ENCODE data around the gene BAZ2A.
"Not testable (repeated sequence)": the region's sequence is repeated elsewhere in the genome, so short reads cannot be mapped to it uniquely, and the experiment has no call there.

Gene BAZ2A

DNA sequence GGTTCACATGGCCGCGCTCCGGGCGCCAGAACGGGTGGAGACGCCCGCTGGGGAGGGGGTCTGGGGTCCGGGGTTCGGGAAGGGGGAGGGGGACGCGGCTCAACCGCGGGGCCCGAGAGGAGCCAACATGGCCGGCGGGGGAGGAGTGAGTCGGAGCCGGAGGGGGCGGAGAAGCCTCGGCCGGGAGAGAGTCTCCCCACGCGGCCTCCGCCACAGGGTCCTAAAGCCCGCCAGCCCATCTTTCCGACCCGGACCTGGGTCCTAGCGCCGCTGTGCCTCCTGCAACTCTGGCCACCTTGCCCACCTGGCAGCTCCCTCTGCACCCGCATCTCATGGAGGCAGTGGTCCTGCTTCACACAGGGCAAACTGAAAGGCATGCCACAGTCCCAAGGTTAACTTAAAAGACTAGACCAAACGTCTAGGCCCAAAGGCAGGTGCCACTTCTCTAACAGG lies at the start of gene BAZ2A:
BAZ2A (minus strand) TSS at position 147 of the 453 bp plus-strand sequence. CDS start 12,796 bp downstream, outside the sequence.
- peak; percentile 82 for DNase-seq (ENCODE audit: low spot score)

DNA sequence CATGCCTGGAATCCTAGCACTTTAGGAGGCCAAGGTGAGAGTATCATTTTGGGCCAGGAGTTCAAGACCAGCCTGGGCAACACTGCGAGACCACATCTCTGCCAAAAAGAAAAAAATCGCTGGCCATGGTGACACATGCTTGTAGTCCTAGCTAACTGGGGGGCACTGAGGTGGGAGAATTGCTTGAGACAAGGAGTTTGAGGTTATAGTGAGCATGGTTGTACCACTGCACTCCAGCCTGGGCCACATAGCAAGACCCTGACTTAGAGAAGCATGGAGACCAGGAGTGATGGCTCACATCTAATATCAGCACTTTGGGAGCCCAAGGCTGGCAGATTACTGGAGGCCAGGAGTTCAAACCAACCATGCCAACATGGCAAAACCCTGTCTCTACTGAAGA lies 48.7 kb upstream of the BAZ2A start:
- DNase-seq (ENCODE audit: low spot score): no peak

DNA sequence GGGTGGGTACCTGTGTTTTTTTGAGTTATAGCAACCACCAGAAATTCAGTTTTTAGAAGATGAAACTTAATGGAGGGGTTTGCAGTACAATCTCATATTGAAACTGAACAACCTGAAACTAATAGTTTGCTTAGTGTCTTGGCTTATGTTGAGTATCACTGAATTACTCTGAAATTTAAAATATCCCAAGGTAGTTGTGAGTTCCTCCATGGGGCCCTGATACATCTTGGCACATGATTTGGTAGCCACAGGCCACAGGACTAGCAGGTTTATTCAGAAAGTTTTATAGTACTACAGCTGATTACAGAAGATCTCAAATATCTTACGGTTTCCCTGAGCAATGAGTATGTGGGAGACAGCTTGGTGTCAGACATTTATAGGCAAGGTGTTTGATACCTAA lies 47.6 kb upstream of the BAZ2A start:
- DNase-seq (ENCODE audit: low spot score): no peak

DNA sequence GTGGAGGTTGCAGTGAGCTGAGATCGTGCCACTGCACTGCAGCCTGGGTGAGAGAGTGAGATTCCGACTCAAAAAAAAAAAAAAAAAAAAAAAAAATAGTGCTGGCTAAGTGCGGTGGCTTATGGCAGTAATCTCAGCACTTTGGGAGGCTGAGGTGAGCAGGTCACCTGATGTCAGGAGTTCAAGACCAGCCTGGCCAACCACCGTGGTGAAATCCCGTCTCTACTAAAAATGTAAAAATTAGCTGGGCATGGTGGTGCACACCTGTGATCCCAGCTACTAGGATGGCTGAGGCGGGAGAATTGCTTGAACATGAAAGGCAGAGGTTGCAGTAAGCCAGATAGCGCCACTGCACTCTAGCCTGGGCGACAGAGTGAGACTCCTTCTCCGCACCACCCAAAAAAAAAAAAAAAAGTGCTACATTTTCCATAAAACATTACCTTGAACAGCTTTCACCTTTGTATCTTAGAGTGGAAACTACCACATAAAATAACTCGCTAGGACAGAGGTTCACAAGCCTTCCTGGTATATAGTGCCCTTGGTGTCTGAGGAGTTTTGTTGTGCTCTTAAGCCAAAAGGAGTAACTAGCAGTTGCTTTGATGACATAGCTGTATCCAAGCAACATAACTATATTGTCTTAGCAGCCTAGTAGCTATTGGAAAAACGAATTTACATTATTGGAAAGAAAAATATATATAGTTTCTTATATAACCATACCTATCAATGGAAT lies 46.9 kb upstream of the BAZ2A start:
- DNase-seq (ENCODE audit: low spot score): no peak

DNA sequence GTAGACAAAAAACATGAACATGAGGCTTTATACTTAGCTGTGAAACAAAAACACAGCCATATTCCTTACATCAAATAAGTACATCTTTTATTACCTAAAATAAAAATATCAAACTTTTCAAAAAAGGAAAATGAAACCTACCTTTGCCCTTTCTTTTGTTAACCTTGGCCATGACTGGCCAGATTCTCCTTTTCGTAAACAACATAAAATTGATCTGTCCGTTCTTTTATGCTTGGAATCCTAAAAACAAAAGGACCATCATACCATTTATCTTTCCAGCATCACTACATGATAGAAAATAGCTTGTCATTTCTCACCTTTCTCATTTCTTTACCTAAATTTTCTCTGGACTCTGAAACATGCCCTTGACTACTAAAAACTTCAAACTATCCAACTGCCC lies 41.5 kb upstream of the BAZ2A start:
- no peak for DNase-seq (ENCODE audit: low spot score)

DNA sequence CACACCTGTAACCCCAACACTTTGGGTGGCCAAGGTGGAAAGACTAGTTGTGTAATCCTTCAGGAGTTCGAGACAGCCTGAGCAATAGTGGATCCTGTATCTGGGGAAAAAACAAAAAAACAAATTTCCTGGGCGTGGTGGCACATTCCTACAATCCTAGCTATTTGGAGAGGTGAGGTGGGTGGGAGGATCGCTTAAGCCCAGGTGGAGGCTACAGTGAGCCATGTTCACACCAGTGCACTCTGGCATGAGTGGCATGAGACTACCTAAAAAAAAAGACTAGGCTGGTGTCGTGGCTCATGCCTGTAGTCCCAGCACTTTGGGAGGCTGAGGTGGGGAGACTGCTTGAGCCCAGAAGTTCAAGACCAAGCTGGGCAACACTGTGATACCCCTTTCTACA lies 40.7 kb upstream of the BAZ2A start:
- no peak for DNase-seq (ENCODE audit: low spot score)

DNA sequence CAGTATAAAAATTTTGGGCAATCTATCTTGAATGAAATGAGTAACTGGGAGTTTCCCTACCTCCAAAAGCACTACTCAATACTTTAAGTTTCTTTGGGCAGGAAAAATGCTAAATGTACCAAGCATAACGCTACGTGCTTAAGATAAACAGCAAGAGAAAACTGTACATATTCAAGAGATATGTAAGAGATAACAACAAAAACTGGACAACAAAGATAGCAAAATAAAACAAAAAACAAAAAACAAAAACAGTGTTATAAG lies 38.0 kb upstream of the BAZ2A start:
- DNase-seq (ENCODE audit: low spot score): no peak

DNA sequence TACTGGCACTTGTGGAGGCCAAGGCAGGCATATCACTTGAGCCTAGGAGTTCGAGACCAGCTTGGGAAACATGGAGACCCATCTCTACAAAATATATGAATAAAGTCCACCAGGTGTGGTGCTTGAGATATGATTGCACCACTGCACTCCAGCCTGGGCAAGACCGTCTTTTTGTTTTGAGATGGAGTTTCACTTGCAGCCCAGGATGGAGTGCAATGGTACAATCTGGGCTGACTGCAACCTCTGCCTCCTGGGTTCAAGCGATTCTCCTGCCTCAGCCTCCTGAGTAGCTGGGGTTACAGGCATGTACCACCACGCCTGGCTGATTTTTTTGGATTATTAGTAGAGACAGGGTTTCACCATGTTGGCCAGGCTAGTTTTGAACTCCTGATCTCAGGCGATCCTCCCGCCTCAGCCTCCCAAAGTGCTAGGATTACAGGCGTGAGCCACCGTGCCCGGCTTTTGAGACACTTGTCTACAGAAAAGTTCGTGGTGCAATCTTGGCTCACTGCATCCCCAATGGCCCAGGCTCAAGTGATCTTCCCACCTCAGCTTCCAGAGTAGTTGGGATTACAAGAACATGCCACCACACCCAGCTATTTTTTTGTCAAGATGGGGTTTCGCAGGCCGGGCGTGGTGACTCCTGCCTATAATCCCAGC lies 32.0 kb upstream of the BAZ2A start:
- no peak for DNase-seq (ENCODE audit: low spot score)

DNA sequence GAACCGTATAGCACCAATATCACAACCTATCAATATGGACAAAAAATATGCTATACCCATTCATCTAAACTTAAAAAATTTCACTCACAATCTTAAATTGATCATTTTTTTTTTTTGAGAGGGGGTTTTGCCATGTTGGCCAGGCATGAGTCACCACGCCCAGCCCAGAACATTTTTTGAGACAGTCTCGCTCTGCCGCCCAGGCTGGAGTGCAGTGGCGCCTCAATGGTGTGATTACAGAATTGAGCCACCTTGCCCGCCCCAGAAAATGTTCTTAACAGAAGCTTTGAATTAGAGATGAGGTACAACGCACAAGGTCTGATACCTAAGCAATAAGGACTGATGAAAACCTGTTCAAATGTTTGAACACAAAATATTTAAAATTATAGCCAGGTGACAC lies 31.4 kb upstream of the BAZ2A start:
- DNase-seq (ENCODE audit: low spot score): no peak

DNA sequence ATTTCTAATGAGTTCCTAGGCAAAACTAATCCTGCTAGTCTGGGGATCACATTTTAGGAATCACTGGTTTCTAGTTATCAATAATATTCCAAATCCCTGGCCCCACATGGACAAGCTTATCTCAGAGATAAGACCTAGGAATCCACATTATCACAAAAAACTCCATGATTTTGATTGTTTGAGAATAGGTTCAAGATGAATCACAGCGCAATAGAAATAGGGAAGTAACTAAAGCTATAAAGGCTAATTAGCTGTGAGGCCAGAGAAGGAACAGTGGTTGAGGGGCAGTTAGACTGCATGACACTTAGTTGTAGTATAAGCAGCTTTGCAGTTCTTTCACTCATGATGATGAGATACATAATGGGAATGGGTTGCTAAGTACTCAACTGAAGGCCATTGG lies 28.8 kb upstream of the BAZ2A start:
- no peak for DNase-seq (ENCODE audit: low spot score)

DNA sequence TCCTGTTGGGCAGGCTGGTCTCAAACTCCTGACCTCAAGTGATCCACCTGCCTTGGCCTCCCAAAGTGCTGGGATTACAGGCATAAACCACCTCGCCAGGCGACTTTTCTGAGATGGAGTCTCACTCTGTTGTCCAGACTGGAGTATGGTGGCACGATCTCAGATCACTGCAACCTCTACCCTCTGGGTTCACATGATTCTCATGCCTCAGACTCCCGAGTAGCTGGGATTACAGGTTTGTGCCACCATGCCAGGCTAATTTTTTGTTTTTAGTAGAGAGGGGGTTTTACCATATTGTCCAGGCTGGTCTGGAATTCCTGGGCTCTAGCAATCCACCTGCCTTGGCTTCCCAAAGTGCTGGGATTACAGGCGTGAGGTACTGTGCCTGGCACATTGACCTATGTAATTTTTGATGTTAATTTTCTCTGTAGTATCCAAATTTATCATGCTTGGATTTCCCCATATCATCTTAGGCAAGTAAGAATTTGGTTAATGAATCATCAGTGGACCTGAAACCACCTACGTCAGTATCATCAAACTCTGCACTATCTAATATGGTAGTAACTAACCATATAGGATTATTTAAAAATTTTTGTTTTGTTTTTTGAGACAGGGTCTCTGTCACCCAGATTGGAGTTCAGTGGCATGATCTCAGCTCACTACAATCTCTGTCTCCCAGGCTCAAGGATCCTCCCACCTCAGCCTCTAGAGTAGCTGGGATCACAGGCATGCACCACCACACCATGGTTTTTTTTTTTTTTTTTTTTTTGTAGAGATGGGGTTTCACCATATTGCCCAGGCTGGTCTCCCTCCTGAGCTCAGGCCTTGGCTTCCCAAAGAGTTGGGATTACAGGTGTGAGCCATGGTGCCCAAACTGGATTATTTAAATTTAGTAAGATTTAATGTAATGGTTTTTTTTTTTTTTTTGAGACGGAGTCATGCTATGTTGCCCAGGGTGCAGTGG lies 27.6 kb upstream of the BAZ2A start:
- DNase-seq (ENCODE audit: low spot score): no peak

DNA sequence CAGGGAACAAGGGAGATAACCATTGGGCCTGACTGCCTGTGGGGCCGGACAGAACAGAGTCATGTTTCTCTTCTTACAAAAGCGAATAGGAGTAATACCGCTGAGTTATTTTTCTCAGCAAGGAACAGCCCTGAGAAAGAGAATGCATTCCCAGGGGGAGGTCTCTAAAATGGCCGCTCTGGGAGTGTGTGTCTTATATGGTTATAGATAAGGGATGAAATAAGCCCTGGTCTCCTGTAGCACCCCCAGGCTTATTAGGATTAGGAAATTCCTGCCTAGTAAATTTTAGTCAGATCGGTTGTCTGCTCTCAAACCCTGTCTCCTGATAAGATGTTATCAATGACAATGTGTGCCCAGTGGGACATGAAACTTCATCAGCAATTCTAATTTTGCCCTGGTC lies 23.7 kb upstream of the BAZ2A start:
- DNase-seq (ENCODE audit: low spot score): not testable (repeated sequence)

DNA sequence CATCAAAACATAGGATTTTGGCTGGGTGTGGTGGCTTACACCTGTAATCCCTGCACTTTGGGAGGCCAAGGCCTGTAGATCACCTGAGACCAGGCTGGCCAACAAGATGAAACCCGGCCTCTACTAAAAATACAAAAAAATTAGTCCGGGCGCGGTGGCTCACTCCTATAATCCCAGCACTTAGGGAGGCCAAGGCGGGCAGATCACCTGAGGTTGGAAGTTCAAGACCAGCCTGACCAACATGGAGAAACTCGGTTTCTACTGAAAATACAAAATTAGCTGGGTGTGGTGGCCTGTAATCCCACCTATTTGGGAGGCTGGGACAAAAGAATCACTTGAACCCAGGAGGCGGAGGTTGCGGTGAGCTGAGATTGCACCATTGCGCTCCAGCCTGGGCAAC lies 17.9 kb upstream of the BAZ2A start:
- not testable (repeated sequence) for DNase-seq (ENCODE audit: low spot score)

DNA sequence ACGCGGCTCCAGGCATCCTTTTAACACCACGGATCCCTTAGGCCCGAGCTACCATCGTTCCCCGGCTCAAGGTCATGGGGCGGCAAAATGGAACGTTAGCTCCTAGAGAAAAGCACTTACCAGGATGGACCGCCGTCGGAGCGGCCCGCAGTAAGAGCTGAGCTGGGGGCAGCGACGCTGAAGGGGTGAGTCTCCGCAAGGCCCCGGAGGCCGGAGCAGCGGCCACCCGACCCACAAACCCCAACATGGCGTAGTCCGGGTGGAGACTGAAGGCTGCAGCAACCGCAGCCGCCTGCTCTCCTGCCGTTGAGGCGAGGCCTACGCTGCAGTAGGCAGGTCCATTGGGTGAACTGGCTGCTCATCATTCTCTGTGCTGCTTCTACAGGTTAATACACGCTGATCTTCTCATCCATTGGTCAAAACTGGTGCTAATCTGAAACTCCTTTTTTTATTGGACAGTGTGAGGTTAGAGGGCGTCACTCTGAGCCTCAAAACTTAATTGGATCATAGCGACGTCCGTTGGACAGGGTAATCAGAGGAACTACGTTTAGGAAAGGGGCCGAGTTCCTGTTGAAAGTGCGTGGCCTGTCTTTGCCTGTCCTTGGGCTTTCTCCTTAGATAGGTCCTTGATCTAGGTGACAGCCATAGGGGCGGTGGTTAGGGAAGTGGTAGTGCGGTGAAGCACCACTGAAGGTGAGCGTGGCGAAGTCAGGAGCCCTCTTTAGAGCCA lies 15.8 kb upstream of the BAZ2A start, which contains the start of gene ATP5F1B:
ATP5F1B (minus strand) TSS at position 268 of the 730 bp plus-strand sequence; CDS start at position 247, 21 bp downstream.
- peak; percentile 96 for DNase-seq (ENCODE audit: low spot score)

DNA sequence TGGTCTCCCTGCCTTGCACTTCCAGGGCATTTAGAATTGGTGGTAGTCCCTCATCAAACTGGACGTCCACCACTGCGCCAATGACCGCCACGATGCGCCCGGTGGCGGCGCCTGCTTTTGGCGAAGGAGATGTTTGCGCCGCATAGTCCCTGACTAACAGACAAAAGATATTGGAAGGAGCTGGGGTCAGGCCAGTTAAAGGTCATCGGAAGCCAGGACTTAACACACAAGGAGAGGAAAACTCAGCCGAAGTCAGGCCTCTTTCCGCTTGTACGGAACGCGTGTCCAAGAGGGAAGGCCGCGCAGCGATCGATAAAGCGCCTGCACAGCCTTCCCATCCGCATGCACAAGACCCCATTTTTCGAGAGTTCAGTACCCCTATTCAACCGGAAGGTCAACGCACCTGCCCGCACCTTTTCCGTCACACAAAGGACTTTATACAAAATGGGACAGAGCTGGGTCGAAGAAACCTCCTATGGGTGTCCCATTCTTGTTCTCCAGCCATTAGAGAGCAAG lies 15.1 kb upstream of the BAZ2A start:
- no peak for DNase-seq (ENCODE audit: low spot score)

DNA sequence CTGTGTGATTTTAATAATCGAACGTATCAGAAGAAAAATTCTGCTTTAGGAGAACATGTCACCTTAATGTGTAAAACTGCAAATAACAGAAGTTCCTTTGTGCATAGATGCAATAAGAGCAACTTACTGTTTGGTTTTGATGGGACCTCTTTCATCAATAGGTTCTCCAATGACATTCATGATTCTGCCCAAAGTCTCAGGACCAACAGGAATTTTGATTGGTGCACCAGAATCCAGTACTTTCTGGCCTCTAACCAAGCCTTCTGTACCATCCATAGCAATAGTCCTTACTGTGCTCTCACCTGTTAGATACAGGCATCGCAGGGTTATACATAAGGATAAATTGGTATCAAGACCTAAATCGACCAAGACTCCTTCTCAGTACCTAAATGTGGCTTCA lies 14.5 kb upstream of the BAZ2A start:
- no peak for DNase-seq (ENCODE audit: low spot score)

DNA sequence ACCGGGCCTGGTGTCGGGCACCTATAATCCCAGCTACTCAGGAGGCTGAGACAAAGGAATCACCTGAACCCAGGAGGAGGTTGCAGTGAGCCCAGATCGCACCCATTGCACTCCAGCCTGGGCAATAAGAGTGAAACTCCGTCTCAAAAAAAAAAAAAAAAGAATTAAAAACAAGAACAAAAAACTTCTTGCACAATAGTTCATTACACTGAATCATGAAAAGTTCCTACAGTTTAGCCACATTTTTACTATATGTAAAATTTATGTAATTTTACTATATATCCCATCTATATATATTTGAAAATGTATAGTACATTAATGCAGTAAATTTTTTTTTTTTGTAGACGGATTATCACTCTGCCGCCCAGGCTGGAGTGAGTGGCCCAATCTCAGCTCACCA lies 11.1 kb upstream of the BAZ2A start:
- no peak for DNase-seq (ENCODE audit: low spot score)

DNA sequence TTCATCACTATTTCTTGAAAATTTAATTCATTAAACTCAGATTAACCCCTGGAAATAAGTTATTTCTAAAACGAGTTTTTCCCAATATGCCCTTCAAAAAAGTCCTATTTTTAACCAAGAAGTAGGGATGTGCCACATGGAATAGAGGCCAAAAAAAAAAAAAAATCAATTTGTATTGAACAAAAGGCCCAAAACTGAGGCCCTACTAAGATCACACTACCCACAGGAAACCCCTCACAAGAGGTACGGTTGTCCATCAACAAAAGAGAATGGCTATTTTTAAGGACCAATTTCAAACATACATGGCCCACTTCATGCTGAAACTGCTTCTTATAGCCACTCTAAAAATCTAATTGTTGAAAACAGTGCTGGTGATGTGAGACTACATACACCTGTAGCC lies 7.5 kb upstream of the BAZ2A start:
- no peak for DNase-seq (ENCODE audit: low spot score)

DNA sequence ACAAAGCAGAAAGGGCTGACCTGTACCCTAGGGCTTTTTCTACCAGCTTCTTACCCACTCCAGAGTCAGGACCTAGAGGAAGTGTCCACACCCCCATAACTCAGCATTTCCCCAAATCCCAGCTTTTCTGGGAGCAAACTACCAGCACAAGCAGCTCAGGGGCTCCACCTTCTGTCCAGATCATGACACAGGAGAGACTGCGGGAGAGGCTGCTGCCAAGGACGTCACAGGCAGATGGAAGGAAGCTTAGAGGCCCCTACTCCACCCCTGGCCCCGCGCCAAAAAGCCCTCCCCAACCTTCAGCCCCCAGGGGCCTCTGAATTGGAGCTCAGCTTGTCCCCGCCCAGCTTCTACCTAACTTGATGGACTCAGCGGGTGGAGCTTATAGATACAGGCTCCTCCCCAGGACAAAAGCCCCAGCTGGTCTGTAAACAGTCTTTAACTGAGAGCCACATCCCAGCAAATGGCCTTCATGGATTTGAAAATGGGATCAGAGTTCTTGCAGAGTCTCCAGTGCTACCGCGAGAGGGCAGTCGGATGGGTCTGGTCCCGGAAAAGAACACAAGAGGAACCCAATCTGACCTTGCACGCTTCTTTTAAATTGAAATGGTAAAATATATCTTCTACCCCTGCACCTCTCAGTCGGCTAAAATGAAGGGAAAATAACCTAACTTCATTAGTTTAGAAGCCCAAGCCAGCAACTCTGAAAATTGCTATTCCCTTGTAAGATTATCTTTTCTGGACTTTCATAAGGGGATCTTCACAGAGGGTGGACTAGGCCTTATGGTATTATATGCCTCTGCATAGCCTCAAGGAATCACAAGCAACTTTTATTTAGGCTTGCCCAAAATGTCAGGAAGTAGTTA lies 6.8 kb upstream of the BAZ2A start:
- DNase-seq (ENCODE audit: low spot score): peak; percentile 90

DNA sequence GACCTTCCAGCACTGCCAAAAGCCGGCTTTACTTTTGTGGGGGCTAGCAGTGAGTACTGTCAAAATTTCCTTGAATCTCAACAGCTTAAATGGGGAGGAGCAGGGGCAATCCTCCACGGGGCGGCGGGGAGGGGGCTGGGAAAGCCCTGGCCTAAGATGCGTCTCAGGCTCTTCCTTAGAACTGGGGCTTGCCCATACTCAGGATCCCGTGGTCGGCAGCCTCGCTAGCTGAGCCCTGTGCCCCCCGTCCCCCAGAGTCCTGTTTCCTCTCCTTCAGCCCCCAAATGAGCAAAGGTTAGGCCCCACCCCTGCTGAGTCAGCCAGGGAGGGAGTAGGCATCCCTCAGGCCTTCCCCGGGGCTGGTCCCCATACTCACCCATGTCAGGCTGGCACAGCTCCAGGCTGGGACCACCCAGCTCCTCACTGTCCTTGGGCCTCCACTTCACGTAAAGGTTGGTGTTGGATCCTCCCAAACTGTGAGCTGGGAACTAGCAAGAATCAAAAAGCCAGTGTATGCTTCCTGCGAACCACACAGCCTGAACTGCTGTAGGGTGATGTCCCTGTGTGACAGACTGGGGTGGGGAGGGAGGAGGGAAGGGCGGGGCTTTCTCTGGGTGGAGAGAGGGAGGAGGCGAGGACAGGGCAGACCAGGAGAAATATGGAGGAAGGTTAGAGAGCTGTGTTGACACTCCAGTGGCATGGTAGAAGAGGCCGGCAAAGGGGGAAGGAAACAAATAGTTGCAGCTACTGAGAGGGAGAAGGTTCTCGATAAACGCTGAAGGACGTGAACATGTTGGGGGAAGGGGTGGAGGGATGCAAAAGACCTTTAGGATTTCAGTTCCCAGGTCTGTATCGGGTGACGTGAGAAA lies 5.9 kb upstream of the BAZ2A start:
- DNase-seq (ENCODE audit: low spot score): peak; percentile 81
